Stimulated activated CD8-positive, alpha-beta memory T cell treated with anti-CD3 and anti-CD28 coated beads, Interleukin-12 subunit alpha, Interleukin-12 subunit beta, amount 100 ng/mL, for 4 hours (primary cell): Measurements from ENCODE around the gene HYAL3.

Experiments used
- DNase-seq: peaks from one replicate; pipeline ENCODE4 v3.0.0-alpha.2; 2020; ENCODE audit warnings: low read depth

The HYAL3 gene

GRCh38 chr3:50298836-50299637 is at the start of gene HYAL3, which contains the start of gene NAA80:
Gene HYAL3 (minus strand): TSS chr3:50299405. CDS start chr3:50295602, 3,803 bp downstream.
Gene NAA80 (minus strand): TSS chr3:50299405. CDS start chr3:50297463, 1,942 bp downstream.
- peak; percentile 98 for DNase-seq

- peak; percentile 60 for DNase-seq
These were observed 48.1 kb upstream of the HYAL3 start for GRCh38 chr3:50347187-50347813.

- DNase-seq, result peak; percentile 49
These were observed 46.5 kb upstream of the HYAL3 start, which contains the start of gene ZMYND10 for GRCh38 chr3:50345586-50346234. Gene ZMYND10 (minus strand): TSS chr3:50345732. CDS start chr3:50345579, 153 bp downstream.

GRCh38 chr3:50345008-50345407 is 45.8 kb upstream of the HYAL3 start:
- no peak for DNase-seq

- DNase-seq, result no peak
These were observed 43.8 kb upstream of the HYAL3 start for GRCh38 chr3:50342813-50343633.

- DNase-seq, result no peak
These were observed 42.9 kb upstream of the HYAL3 start for GRCh38 chr3:50341996-50342650.

GRCh38 chr3:50341537-50341936 is 42.3 kb upstream of the HYAL3 start:
- no peak for DNase-seq

GRCh38 chr3:50340448-50341329 is 41.5 kb upstream of the HYAL3 start, which contains the start of gene RASSF1:
Gene RASSF1 (minus strand): TSS chr3:50340836. CDS start chr3:50340805, 31 bp downstream.
- DNase-seq, result peak; percentile 48

- DNase-seq, result no peak
These were observed 40.9 kb upstream of the HYAL3 start for GRCh38 chr3:50340147-50340447.

- no peak for DNase-seq
These were observed 40.4 kb upstream of the HYAL3 start for GRCh38 chr3:50339485-50340146.

GRCh38 chr3:50338965-50339364 is 39.8 kb upstream of the HYAL3 start:
- DNase-seq, result no peak

- DNase-seq, result peak; percentile 92
These were observed 38.1 kb upstream of the HYAL3 start for GRCh38 chr3:50337175-50337861.

- DNase-seq, result no peak
These were observed 37.4 kb upstream of the HYAL3 start for GRCh38 chr3:50336452-50337174.

GRCh38 chr3:50334339-50335075 is 35.3 kb upstream of the HYAL3 start:
- no peak for DNase-seq

- DNase-seq, result no peak
These were observed 34.6 kb upstream of the HYAL3 start for GRCh38 chr3:50333744-50334328.

GRCh38 chr3:50331364-50331907 is 32.2 kb upstream of the HYAL3 start:
- DNase-seq, result no peak

- no peak for DNase-seq
These were observed 31.1 kb upstream of the HYAL3 start for GRCh38 chr3:50330330-50330729.
